ENCODE results near the gene AP1AR.

DNA sequence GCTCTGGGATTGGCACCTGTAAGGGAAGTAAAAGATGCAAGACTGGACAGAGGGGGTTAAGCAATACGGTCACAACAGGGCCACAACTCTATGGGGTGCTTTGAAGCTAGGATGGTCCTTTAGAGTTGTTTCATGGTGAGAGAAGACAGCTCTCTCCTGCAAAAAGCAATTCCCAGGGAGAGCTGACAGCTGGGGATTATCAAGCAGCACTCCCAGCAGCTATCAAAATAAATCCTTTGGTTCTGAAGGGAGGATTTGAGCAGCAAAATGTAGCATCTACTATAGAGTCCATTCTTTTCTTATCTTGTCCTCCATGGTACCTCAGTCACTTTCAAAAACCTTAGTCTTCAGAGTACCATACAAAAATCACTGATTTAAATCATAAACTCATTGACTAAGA lies 35.1 kb upstream of the AP1AR start:
- no peak for TF ChIP-seq MYBL2 (CRISPR knock-in tag; IDR thresholded peaks at IDR 0.05)
- TF ChIP-seq ELF4 (CRISPR knock-in tag; IDR thresholded peaks at IDR 0.05; ENCODE audit: low read depth), result no peak
- TF ChIP-seq, protein P1, sequence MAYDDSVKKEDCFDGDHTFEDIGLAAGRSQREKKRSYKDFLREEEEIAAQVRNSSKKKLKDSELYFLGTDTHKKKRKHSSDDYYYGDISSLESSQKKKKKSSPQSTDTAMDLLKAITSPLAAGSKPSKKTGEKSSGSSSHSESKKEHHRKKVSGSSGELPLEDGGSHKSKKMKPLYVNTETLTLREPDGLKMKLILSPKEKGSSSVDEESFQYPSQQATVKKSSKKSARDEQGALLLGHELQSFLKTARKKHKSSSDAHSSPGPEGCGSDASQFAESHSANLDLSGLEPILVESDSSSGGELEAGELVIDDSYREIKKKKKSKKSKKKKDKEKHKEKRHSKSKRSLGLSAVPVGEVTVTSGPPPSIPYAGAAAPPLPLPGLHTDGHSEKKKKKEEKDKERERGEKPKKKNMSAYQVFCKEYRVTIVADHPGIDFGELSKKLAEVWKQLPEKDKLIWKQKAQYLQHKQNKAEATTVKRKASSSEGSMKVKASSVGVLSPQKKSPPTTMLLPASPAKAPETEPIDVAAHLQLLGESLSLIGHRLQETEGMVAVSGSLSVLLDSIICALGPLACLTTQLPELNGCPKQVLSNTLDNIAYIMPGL (CRISPR knock-in tag; IDR thresholded peaks at IDR 0.05), result no peak
- TF ChIP-seq GABPB1 (CRISPR knock-in tag; IDR thresholded peaks at IDR 0.05), result no peak
- TF ChIP-seq ESRRA (CRISPR knock-in tag; IDR thresholded peaks at IDR 0.05; ENCODE audit: borderline replicate concordance), result no peak
- TF ChIP-seq, protein P2, sequence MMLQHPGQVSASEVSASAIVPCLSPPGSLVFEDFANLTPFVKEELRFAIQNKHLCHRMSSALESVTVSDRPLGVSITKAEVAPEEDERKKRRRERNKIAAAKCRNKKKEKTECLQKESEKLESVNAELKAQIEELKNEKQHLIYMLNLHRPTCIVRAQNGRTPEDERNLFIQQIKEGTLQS (CRISPR knock-in tag; conservative IDR thresholded peaks at IDR 0.05), result no peak
- no peak for TF ChIP-seq ZNF423 (CRISPR knock-in tag; IDR thresholded peaks at IDR 0.05)

Measured in WTC11 (cell line).